GM21526 (cell line): ENCODE measurements around the gene MTCL1.
"Not testable (repeated sequence)": the region's sequence is repeated elsewhere in the genome, so short reads cannot be mapped to it uniquely, and the experiment has no call there.

Experiments
- ATAC-seq: cut with Tn5 transposase; IDR thresholded peaks from one replicate; pipeline ENCODE4 v1.9.1; 2021; ENCODE audit warnings: moderate library complexity; ENCODE audit not compliant: unreplicated experiment, low FRiP score

MTCL1 gene

GRCh38 chr18:8741117-8741516 is 35.8 kb downstream of the MTCL1 start:
- no peak for ATAC-seq

- ATAC-seq = no peak
Measured at GRCh38 chr18:8741532-8741931, 36.2 kb downstream of the MTCL1 start.

- ATAC-seq = no peak
Measured at GRCh38 chr18:8742387-8743361, 37.3 kb downstream of the MTCL1 start.

GRCh38 chr18:8744038-8744437 is 38.7 kb downstream of the MTCL1 start:
- ATAC-seq = no peak

- ATAC-seq = no peak
Measured at GRCh38 chr18:8744656-8745055, 39.3 kb downstream of the MTCL1 start.

GRCh38 chr18:8745355-8746014 is 40.1 kb downstream of the MTCL1 start:
- no peak for ATAC-seq

- ATAC-seq = no peak
Measured at GRCh38 chr18:8747440-8747937, 42.1 kb downstream of the MTCL1 start.

- ATAC-seq = no peak
Measured at GRCh38 chr18:8749492-8749891, 44.1 kb downstream of the MTCL1 start.

GRCh38 chr18:8750954-8751415 is 45.6 kb downstream of the MTCL1 start:
- ATAC-seq = no peak

GRCh38 chr18:8751692-8752091 is 46.3 kb downstream of the MTCL1 start:
- no peak for ATAC-seq

- no peak for ATAC-seq
Measured at GRCh38 chr18:8752329-8752728, 47.0 kb downstream of the MTCL1 start.

GRCh38 chr18:8754995-8755960 is 49.9 kb downstream of the MTCL1 start:
- no peak for ATAC-seq

- ATAC-seq = no peak
Measured at GRCh38 chr18:8756571-8756970, 51.2 kb downstream of the MTCL1 start.

- no peak for ATAC-seq
Measured at GRCh38 chr18:8757396-8757997, 52.1 kb downstream of the MTCL1 start.

- ATAC-seq = no peak
Measured at GRCh38 chr18:8758466-8758865, 53.1 kb downstream of the MTCL1 start.

GRCh38 chr18:8760984-8761383 is 55.6 kb downstream of the MTCL1 start:
- no peak for ATAC-seq

- not testable (repeated sequence) for ATAC-seq
Measured at GRCh38 chr18:8761535-8761934, 56.2 kb downstream of the MTCL1 start.

GRCh38 chr18:8762968-8763367 is 57.6 kb downstream of the MTCL1 start:
- ATAC-seq = no peak

GRCh38 chr18:8763611-8764010 is 58.3 kb downstream of the MTCL1 start:
- no peak for ATAC-seq
